ENCODE data around the gene KIF16B. TPM values are rescaled to one million over a fixed set of nuclear protein-coding genes. Genes with fewer than 3 reads are reported as not detected.
"Not testable (repeated sequence)": the region's sequence is repeated elsewhere in the genome, so short reads cannot be mapped to it uniquely, and the experiment has no call there.

Gene KIF16B
- total and polyA plus RNA-seq, 2 of the 8 experiments (the other 6 are each of a cell fraction or from before 2014, with no cell fraction given) = 3.0 to 9.2 TPM

GRCh38 chr20:16566080-16566479, 7.2 kb downstream of the KIF16B start (continued):
- TF ChIP-seq EZH2 (IDR thresholded peaks at IDR 0.05; ENCODE audit: low read depth, low read length, severe bottlenecking) (no peak), RFX5 (IDR thresholded peaks at IDR 0.05; ENCODE audit: borderline replicate concordance, low read depth, low read length) (no peak)

DNA sequence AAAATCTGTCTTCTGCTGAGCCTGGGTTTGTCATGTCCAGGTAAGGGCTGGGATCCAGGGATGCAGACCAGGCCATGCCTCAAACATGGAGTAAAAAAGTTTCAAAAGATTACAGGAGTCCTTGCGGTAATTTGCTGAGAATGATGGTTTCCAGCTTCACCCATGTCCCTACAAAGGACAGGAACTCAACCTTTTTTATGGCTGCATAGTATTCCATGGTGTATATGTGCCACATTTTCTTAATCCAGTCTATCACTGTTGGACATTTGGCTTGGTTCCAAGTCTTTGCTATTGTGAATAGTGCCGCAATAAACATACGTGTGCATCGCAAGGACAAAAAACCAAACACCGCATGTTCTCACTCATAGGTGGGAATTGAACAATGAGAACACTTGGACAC, 9.2 kb downstream of the KIF16B start:
- DNase-seq (ENCODE audit: low read depth in 1 of 2, low spot score in 2 of 2); H3K9ac ChIP-seq (replicated peaks in 1 of 4; ENCODE audit: extremely low read depth in 1 of 4, low read depth in 3 of 4, low read length in 3 of 4); H4K91ac ChIP-seq (replicated peaks; ENCODE audit: insufficient read length, low read length); H3K23me2 ChIP-seq (ENCODE audit: low read depth, low read length); H2BK15ac ChIP-seq (ENCODE audit: low read length); H4K20me1 ChIP-seq (replicated peaks in 1 of 2; ENCODE audit: control insufficient read depth in 1 of 2, insufficient read depth in 2 of 2, low read length in 2 of 2); H2BK5ac ChIP-seq (ENCODE audit: low read depth, low read length); H3K27me3 ChIP-seq (replicated peaks in 1 of 4; ENCODE audit: control insufficient read depth in 3 of 4, extremely low read depth in 1 of 4, insufficient read depth in 3 of 4, low read length in 3 of 4); FAIRE-seq; H3K56ac ChIP-seq (replicated peaks; ENCODE audit: insufficient read length, low read depth, low read length); H2BK20ac ChIP-seq (ENCODE audit: low read length); H3K9me3 ChIP-seq (ENCODE audit: insufficient read depth in 2 of 2, low read depth in 1 of 2, low read length in 1 of 2); H3K4me1 ChIP-seq (replicated peaks in 1 of 4; ENCODE audit: control insufficient read depth in 3 of 4, insufficient read depth in 4 of 4, low read length in 3 of 4); H4K8ac ChIP-seq (ENCODE audit: extremely low read depth, insufficient read depth, low read length); H2AFZ ChIP-seq (ENCODE audit: low read length); H3K79me2 ChIP-seq (ENCODE audit: control insufficient read depth in 1 of 2, insufficient read depth in 2 of 2, low read length in 2 of 2); H2BK120ac ChIP-seq (replicated peaks; ENCODE audit: low read depth, low read length); H3K4ac ChIP-seq (replicated peaks; ENCODE audit: insufficient read length, low read depth, low read length); H3K23ac ChIP-seq (ENCODE audit: insufficient read length); H3K27ac ChIP-seq (ENCODE audit: low read depth, low read length); H2BK12ac ChIP-seq (ENCODE audit: low read depth, low read length); H3K79me1 ChIP-seq (ENCODE audit: low read depth, low read length); H3K14ac ChIP-seq (ENCODE audit: insufficient read length); H4K5ac ChIP-seq (ENCODE audit: insufficient read length, low read depth, low read length); H2AK5ac ChIP-seq (ENCODE audit: low read depth, low read length); H3K18ac ChIP-seq (ENCODE audit: extremely low read depth, low read length); H3K4me3 ChIP-seq (ENCODE audit: extremely low read depth in 1 of 4, insufficient read depth in 2 of 4, low read depth in 3 of 4, low read length in 4 of 4); H3K4me2 ChIP-seq (ENCODE audit: insufficient read depth in 1 of 2, low read depth in 2 of 2, low read length in 2 of 2); H3K36me3 ChIP-seq (ENCODE audit: control insufficient read depth in 2 of 4, insufficient read depth in 4 of 4, low read length in 3 of 4); POLR2A ChIA-PET (ENCODE audit: partially characterized antibody): not testable (repeated sequence)
- CTCF ChIA-PET (ENCODE audit: partially characterized antibody) = interaction anchor here (2.0 kb wide), 1 partner anchor 12 kb away, joined by 5 read pairs; no protein-coding TSS in a partner anchor
- 98% methylated on average over 5 of the region's 5 CpGs; no CpG with 5 or more reads in 1 of the 2 experiments for WGBS, 2 experiments (ENCODE audit: extremely low coverage in 1 of 2, insufficient coverage in 1 of 2, insufficient read length in 1 of 2, insufficient replicate concordance in 2 of 2, low coverage in 1 of 2, low lambda C conversion rate in 2 of 2, missing lambda C conversion rate in 1 of 2)

All from H1 (cell line).